Thoracic aorta (tissue), 2 donors: ENCODE measurements around the gene CD2. TPM values are rescaled to one million over a fixed set of nuclear protein-coding genes. Genes with fewer than 3 reads are reported as not detected.
"Not testable (repeated sequence)": the region's sequence is repeated elsewhere in the genome, so short reads cannot be mapped to it uniquely, and the experiment has no call there.

ENCODE experiments used
- ATAC-seq: fragments of 150-250 bp; one replicate; pipeline ENCODE4 v1.8.0; 2017; ENCODE audit warnings: low read depth; ENCODE audit not compliant: insufficient number of reproducible peaks, low FRiP score
- DNase-seq: peaks from one replicate; pipeline ENCODE4 v3.0.0-alpha.2; 2020; ENCODE audit warnings: low spot score
- H3K27ac ChIP-seq, 2 donors: fragments of 200-600 bp; sonication (generic); 1 replicate in 1 of 2; 2 replicates in 1 of 2; pipeline ENCODE4 v1.5.1; 2016; ENCODE audit warnings: mild to moderate bottlenecking in 2 of 2, moderate library complexity in 2 of 2
- H3K27me3 ChIP-seq: fragments of 200-600 bp; sonication (generic); replicated peaks from 2 replicates; pipeline ENCODE4 v1.6.0; 2016; ENCODE audit warnings: mild to moderate bottlenecking; ENCODE audit not compliant: insufficient read depth
- H3K36me3 ChIP-seq: fragments of 200-600 bp; sonication (generic); one replicate; pipeline ENCODE4 v1.5.1; 2016
- H3K4me1 ChIP-seq, 2 donors: fragments of 200-600 bp; sonication (generic); 1 replicate in 1 of 2; 2 replicates in 1 of 2; pipeline versions ENCODE4 v1.5.1 to v1.6.0; 2016; ENCODE audit warnings: low read depth in 2 of 2, mild to moderate bottlenecking in 1 of 2; ENCODE audit not compliant: control insufficient read depth in 1 of 2
- H3K4me3 ChIP-seq: fragments of 200-600 bp; sonication (generic); 2 replicates; pipeline ENCODE4 v1.5.1; 2016; ENCODE audit warnings: mild to moderate bottlenecking
- H3K9me3 ChIP-seq: fragments of 200-600 bp; sonication (generic); 2 replicates; pipeline ENCODE4 v1.5.1; 2016
- total RNA-seq, 2 donors: library from RNA; depleted of rRNA; stranded (reverse); fragments of >200 nt; gene quantifications; one replicate each; pipeline versions ENCODE4 v1.1.0 to v1.2.3, GENCODE V29; 2016
- TF ChIP-seq, protein P1 (sequence below): fragments of 200-600 bp; sonication (generic); IDR thresholded peaks from one replicate; pipeline ENCODE4 v1.5.1; 2019; ENCODE audit warnings: antibody characterized with exemption

The CD2 gene
- total RNA-seq, 2 donors from 2014 or later: 1.4 to 3.0 TPM

DNA sequence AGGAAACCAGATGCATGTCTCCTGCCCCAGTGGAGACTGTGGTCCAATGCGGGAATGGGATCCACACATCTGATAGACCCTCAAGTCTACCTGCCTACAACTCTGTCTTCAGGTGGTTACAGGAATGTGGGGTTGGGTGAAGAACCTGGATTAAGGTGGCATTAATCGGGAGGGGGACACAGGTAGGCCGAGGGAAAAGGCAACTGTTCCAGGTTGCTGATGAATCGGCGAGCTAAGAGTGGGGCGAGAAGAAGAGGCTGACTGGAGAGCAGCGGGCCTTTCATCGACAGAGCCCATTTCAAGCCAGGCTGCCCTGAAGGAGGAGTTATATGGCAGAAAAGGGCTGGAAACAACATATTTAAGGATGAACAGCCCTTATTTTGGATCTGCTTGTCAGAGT lies 836 bp downstream of the CD2 start:
- ATAC-seq (no peak), DNase-seq (no peak)
- TF ChIP-seq, protein P1, sequence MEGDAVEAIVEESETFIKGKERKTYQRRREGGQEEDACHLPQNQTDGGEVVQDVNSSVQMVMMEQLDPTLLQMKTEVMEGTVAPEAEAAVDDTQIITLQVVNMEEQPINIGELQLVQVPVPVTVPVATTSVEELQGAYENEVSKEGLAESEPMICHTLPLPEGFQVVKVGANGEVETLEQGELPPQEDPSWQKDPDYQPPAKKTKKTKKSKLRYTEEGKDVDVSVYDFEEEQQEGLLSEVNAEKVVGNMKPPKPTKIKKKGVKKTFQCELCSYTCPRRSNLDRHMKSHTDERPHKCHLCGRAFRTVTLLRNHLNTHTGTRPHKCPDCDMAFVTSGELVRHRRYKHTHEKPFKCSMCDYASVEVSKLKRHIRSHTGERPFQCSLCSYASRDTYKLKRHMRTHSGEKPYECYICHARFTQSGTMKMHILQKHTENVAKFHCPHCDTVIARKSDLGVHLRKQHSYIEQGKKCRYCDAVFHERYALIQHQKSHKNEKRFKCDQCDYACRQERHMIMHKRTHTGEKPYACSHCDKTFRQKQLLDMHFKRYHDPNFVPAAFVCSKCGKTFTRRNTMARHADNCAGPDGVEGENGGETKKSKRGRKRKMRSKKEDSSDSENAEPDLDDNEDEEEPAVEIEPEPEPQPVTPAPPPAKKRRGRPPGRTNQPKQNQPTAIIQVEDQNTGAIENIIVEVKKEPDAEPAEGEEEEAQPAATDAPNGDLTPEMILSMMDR: no peak
- Histone ChIP-seq H3K4me3 (peak overlapping the region; percentile 46), H3K9me3 (no peaks in the 10 kb centered on the region), H3K4me1 (no peaks in the 10 kb centered on the region), H3K36me3 (no peaks in the 10 kb centered on the region), H3K27ac (no peak overlapping the region), H3K27me3 (no peaks in the 10 kb centered on the region)

DNA sequence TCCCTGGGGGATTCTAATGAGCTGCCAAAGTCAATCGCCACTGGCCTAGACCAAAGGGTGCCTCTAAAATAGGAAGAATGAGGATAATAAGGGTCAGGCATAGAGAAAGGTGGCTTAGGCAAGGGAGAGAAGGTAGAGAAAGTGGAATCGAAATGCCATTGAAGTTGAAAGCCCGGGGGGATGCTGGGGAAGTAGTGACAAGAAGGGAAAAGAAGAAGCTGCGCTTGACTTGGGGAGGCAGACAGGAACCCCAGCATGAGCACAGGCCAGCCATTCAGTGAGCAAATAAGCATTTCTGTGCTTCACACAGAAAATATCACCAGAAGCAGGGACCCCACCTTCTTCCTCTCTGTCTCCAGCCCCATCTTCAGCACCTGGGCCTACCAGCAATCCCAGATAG lies 1.5 kb downstream of the CD2 start:
- Histone ChIP-seq H3K27me3 (no peaks in the 10 kb centered on the region), H3K9me3 (no peaks in the 10 kb centered on the region), H3K4me1 (no peaks in the 10 kb centered on the region), H3K36me3 (no peaks in the 10 kb centered on the region), H3K27ac (no peak overlapping the region), H3K4me3 (peak overlapping the region; percentile 46)
- DNase-seq: no peak
- no peak for ATAC-seq
- TF ChIP-seq, protein P1: no peak

DNA sequence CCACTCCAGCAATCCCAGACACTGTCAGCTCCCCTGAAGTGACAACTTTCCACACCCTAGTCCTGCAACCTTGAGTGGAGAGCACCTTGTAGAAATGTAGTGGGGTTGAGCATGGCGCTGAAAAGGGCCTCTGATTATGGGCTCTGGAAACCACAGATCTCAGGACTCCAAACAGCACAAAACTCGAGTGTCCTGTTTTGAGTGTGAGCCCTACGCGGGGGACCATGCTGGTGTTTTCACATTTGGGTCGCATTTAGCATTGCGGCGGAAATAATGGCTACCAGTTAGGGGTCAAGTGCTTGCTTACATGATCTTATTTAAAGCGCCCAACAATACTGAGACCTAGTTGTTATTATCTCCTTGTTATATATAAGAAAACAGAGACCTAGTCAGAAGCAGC lies 1.9 kb downstream of the CD2 start:
- not testable (repeated sequence) for H3K4me3 ChIP-seq, H3K27ac ChIP-seq, ATAC-seq

DNA sequence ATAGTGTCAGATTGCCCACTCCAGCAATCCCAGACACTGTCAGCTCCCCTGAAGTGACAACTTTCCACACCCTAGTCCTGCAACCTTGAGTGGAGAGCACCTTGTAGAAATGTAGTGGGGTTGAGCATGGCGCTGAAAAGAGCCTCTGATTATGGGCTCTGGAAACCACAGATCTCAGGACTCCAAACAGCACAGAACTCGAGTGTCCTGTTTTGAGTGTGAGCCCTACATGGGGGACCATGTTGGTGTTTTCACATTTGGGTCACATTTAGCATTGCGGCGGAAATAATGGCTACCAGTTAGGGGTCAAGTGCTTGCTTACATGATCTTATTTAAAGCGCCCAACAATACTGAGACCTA lies 4.2 kb downstream of the CD2 start:
- H3K27me3 ChIP-seq, H3K4me1 ChIP-seq, H3K36me3 ChIP-seq, ATAC-seq, DNase-seq, H3K9me3 ChIP-seq, H3K4me3 ChIP-seq, H3K27ac ChIP-seq: not testable (repeated sequence)

More for the DNA sequence above, 1.9 kb downstream of the CD2 start:
- not testable (repeated sequence) for H3K4me1 ChIP-seq, H3K27me3 ChIP-seq, H3K9me3 ChIP-seq, H3K36me3 ChIP-seq, DNase-seq

DNA sequence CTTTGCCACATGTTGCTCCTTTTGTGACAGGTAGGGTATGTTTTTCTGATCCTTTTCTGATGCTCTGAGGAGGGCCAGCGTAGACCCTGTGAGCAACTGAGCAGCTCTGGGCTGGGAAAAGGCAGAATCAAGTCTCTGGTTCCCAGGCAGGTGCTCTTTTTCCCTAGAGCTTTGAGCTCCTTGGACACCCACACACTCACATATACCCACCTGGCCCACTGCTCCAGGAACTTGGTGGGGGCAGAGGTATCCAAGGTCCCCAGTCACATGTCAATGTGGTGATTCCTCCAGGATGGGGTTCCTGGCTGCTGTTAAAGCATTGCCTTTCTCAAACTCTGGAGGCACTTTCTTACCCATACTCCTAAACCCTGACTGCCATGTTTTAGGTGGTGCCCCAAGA lies 5.4 kb downstream of the CD2 start:
- H3K4me1 ChIP-seq: no peaks in the 10 kb centered on the region
- no peaks in the 10 kb centered on the region for H3K27me3 ChIP-seq
- H3K36me3 ChIP-seq: no peaks in the 10 kb centered on the region
- H3K27ac ChIP-seq: no peak overlapping the region
- H3K4me3 ChIP-seq: no peak overlapping the region
- ATAC-seq: no peak
- H3K9me3 ChIP-seq: no peaks in the 10 kb centered on the region
- DNase-seq: no peak
- TF ChIP-seq, protein P1: no peak

DNA sequence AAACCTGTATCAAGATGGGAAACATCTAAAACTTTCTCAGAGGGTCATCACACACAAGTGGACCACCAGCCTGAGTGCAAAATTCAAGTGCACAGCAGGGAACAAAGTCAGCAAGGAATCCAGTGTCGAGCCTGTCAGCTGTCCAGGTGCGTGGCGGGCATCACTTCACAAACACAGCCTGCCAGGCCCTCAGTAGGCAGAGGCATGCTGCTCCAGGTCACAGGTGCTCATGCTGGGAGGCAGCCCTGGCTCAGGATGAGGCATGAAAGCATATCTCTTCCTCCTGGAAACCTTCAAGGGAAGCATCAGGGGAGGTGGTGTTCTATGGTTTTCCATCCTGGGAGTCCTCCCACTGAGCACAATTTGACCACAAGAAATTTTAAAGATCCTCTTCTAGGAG lies 6.3 kb downstream of the CD2 start:
- H3K4me1 ChIP-seq: no peaks in the 10 kb centered on the region
- no peaks in the 10 kb centered on the region for H3K27me3 ChIP-seq
- H3K4me3 ChIP-seq: no peak overlapping the region
- ATAC-seq (no peak), DNase-seq (no peak)
- H3K27ac ChIP-seq: no peak overlapping the region
- H3K36me3 ChIP-seq: no peaks in the 10 kb centered on the region
- TF ChIP-seq, protein P1: no peak
- H3K9me3 ChIP-seq: no peaks in the 10 kb centered on the region
